Myocyte (in vitro differentiated cells): Measurements from ENCODE around the gene NRP1. TPM values are rescaled to one million over a fixed set of nuclear protein-coding genes. Genes with fewer than 3 reads are reported as not detected.

Experiments
- DNase-seq: peaks from one replicate; pipeline ENCODE4 v3.0.0-alpha.2; 2012; ENCODE audit warnings: low read depth
- total RNA-seq: library from RNA; depleted of rRNA; stranded (reverse); fragments of >200 nt; gene quantifications from 2 replicates; pipeline ENCODE4 v1.2.3, GENCODE V29; 2014

Gene NRP1
- total RNA-seq, 1 donor from 2014 or later = 28.2 TPM

DNA sequence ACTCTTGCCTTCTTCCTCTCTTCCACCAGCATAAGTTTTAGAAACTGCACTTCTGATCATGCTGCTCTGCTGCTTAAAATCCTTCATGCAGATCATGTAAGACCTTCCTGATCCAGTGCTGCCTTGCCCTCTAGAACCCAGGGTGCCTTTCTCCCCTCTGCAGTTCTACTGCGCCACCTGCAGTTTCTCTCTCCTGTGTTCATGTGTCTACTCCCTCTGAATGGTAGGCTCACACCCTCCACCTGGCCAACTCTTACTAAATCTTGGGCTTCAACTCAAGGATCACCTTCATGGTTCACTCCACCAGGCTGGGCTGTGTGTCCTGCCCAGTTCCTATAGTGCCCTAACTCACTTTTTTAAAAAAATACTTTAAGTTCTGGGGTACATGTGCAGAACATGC lies 201.8 kb downstream of the NRP1 start:
- DNase-seq = no peak

DNA sequence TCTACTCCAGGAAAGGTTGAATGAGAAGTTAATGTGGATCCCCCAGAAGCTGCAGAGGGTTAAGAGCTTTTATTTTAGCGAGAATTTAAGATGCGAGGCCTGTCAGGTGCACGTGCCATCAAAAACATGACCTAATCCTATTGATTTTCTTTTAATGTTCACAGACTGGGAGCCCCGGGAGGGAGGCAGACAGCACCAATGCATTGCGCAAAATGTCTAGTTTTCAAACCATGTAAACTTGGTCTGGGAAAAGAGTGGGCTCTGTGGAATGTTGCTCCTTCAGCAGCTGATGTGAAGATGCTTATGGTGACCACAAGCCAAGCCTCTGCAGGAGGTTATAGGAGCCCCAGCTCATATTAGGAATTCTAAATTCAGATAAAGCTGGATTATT lies 204.5 kb downstream of the NRP1 start:
- DNase-seq = no peak

DNA sequence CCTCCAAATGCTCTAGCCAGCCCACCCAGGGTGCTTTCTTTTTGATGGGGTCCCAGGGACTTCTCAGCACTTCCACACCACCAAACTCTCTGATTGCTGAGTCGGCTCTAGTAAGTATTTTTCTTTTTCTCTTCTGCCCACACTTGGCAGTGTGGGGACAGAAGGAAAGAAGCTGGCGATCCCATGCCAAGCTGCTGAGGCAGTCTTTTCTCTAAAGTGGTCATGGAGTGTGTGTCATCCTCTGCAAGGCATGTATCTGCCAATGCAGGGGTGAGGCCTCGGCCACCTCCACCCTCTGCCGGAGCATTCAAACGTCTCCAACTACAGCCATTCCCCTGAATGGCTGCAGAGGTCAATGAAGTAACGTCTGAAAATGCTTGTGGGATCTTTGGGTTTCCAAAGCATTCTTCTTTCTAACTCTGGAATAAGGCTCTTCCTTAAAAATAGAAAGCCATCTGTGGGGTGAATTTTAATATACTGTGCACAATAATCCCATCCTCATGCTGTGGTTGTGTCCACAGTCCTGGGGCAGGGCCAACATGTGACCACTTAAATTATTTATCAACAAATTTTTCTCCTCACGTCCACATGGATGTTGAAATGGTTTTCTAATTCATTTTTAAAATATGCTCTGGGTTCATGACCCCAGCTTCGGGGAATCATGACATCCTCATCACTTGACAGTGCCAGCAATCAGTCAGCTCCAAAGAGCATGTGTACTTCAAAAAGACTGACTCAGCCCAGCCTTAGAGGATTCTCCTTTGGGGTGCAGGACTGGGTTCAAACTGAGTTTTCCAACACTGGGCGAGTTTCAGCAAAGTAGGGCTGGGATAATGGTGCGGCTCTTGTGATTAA lies 205.1 kb downstream of the NRP1 start:
- DNase-seq = peak; percentile 98

DNA sequence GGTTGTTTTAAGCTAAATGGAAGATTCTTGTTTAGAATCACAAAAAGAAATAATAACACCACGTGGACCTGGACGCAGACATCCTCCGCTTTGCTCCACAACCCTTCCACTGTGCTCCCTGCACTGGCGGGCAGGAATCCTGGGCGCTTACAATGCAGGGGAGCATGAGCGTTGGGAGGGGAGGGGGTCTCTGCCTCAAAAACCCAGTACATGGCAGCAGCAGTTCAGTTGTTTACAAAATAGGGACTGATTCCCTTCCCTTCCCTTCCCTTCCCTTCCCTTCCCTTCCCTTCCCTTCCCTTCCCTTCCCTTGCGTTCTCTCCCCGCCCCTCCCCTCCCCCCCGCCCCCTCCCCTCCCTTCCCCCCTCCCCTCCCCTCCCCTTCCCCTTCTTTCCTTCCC lies 206.8 kb downstream of the NRP1 start:
- DNase-seq = no peak
